ENCODE data around the gene SSH2.

GRCh38 chr17:29577385-29578211 is 352.4 kb downstream of the SSH2 start:
- TF ChIP-seq CTCF (IDR thresholded peaks at IDR 0.05) (no peak), POLR2A (IDR thresholded peaks at IDR 0.05; ENCODE audit: low read depth) (no peak), POLR2AphosphoS5 (IDR thresholded peaks at IDR 0.05) (no peak)
